ENCODE results near the gene ADISSP.

ADISSP gene

GRCh38 chr20:3711484-3711941 is 56.0 kb downstream of the ADISSP start:
- no peak for DNase-seq

DNA sequence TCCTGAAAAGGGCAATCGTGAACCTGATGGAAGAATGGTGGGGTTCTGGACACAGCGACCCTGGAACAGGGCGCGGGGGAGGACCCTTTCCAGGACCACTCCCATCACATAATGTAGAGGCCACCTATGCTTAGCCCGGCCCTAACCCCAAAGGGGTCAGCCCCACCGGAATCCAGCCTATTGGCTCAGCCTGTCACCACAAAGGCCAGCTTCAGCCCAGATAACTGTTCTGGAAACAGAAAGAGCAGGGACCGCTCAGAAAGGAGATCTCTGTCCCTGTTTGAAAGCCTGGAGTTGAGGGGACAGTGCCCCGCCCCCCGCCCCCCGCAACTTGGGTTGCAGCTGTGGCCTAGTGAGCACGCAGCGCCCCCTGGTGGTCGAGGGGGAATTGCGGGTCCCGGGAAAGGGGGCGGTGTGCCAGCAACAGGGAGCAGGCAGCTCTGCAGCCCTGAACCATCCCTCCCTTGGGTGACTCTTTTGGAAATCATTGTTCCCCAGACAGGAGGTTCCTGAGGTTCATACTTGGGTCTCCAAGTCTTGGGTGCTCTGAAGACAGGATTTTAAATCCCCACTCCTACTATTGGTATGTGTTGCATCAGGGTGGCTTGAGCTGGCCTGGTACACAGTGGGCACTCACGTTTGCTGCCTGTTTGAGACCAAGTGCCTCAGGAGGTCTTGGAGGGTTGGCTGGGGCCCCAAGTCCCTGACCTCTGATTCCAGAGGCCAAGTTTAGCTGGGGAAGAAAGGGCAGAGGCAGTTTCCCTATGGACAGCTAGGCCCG is 56.7 kb downstream of the ADISSP start:
- DNase-seq: peak; percentile 52

GRCh38 chr20:3710011-3710466 is 57.5 kb downstream of the ADISSP start:
- DNase-seq: no peak

GRCh38 chr20:3707508-3707899 is 60.0 kb downstream of the ADISSP start:
- DNase-seq: no peak

DNA sequence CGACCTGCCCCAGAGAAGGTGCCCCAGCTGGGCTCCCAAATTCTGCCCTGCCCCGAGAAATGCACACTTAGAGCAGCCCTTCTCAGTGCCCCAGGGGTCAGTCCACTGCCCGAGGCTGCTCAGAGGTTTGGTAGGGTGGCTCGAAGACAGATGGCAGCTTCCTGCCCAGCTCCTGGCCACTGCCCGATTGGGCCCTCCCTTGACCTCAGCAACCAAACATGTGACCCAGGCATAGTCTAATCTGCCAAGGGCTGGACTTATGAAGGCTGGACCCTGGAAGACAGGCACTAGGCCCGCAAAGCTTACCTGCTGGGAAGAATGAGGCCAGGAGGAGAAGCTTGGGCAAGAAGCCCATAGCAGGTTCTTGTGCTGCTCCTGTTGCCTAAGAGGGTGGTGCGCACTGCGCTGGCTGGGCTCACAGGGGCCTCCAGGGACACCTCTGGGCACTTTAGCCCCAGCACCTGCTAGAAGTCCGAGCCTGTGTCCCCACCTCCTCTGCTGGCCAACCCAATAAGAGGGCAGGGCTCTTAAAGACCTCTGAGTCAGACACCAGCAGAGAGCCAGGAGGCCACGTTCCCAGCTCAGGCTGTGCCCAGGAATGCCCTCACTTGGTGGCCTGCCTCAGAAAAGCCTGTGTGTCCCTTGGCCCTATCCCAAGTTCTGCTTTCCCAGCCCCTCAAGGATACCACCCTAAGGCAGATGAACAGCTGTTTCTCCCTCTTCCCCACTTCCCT is 60.6 kb downstream of the ADISSP start:
- no peak for DNase-seq

DNA sequence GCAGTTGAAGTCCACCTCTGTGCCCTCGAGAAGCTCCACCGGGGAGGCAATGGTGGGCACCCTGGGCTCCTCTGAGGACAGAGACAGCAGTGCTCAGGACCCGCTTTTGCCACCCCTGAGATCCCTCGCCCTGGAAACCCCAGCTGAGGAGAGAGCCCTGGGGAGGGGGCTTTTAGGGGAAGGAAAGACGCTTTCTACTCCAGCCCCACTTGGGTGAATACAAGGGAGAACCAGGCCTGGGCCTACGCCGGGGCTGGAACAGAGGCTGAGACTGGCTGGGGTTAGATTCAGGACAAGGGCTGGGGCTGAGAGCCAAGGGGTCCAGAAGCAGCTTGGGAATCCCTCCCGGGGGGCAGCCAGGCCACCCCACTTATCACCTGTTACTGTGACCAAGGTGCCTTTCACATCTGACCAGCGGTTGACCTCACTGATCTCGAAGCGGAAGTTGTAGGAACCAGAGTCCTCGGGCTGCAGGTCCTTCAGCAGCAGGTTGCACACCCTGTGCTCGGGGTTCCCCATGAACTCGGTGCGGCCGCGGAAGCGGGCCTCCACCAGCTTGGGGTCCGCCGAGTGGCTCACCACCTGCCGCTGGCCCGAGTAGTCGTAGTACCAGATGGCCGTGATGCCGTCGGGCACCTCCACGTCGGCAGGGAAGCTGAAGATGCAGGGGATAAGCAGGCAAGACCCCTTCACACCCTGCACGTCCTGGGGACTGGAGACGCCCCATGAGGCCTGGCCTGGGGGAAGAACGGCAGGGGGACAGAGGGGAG is 61.4 kb downstream of the ADISSP start:
- DNase-seq: no peak

GRCh38 chr20:3705491-3705969 is 62.0 kb downstream of the ADISSP start:
- no peak for DNase-seq

DNA sequence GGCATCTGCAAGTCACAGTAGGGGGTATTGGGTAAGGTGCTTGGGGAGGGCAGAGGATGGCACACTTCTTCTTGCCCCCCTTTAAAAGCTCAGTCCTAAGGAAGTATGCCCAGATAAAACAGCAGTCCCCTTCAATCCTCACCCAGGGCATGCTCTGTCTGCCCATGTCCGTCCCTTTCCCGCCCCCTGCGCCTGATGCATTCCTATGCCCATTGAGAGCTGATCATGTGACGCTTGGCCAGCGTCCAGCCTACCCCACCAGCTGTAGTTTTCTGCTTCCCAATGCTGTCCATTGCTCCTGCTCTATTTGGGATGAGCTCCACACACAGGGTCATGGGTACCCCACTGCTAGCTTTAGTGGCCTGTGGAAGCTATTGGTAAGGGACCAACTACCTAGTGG is 63.5 kb downstream of the ADISSP start:
- no peak for DNase-seq
